ENCODE measurements around the gene LMO7. TPM values are rescaled to one million over a fixed set of nuclear protein-coding genes. Genes with fewer than 3 reads are reported as not detected.
"Not testable (repeated sequence)": the region's sequence is repeated elsewhere in the genome, so short reads cannot be mapped to it uniquely, and the experiment has no call there.

Gene LMO7
- total RNA-seq, 1 experiment from 2014 or later = 14.1 TPM

DNA sequence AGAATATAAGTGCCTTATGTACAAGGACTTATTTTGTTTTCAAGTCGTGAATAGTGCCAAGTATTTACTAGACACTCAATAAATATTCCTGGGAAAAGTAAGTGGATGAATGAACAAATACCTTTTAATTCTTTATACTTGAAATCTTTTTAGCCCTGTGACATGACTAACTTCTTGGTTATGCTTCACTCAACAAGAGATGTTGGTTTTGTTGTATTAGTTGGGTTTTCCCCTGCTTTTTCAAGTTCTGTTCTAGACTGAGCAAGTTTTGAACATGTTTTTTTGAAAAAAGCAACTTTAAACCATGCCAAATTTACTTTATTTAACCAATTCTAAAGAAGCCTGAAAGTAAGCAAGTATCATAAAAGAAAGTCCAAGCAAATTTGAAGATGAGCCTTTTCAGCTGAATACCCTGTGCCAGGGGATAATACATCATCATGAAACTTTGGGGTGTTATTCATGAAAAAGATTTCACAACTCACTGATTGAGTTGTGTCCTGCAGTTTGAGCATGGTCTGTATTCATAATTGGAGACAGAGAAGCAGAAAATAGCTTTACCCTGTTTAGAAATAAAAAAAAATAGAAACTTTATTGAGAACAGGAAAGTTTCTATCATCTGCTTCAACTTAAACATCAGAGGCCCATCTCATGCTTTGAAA is 11.1 kb downstream of the LMO7 start:
- no peak for DNase-seq (ENCODE audit: low spot score)

DNA sequence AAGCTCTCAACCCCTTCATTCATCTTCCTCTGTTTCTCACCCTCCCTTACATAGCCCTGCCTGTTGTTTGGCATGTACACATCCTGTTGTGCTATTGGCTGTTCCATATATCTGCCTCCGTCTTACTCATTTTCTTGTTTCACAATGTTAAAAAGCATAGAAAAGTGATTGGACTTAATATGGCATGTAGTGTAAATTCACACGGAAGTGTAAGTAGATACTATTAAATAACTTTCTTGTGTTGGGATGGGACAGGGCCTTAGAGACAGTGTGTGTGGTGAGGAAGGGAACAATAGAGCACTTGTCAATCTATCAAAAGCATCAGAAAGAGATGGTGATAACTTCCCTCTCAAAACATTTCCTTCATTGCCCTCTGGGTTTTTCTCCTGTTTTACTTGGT is 12.3 kb downstream of the LMO7 start:
- DNase-seq (ENCODE audit: low spot score) = no peak

DNA sequence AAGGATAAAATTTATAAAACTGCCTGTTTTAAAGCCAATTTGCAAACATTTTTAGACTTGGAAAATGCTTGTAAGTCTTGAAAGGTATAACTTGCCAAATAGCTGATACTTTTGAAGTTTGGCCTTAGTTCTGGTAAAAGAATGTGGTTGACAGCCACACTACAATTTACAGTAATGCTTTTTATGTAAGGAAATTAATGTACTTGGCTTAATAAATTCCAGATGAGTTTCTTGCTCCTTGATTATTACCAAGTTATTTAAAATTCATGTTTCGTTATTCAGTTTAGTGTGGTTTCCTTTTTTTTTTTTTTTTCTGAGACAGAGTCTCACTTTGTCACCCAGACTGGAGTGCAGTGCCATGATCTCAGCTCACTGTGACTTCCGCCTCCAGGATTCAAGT is 14.9 kb downstream of the LMO7 start:
- no peak for DNase-seq (ENCODE audit: low spot score)

DNA sequence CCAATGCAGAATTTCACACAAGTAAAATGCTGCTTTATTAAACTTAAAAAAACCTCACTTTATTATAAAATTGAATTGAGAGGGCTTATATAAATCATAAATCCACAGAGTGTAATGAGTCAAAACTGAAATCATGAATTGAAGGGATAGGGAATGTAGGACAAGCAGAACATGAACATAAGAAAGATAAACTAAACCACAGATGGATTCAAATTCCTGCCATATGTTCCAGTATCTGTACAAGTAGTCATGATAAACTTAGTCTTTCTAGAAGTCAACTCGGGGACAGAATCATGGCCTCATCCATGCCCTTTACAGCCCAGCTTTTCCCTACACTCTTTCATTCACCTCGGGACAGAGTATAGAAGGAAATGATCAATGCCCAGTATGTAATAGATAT is 16.6 kb downstream of the LMO7 start:
- DNase-seq (ENCODE audit: low spot score) = no peak

DNA sequence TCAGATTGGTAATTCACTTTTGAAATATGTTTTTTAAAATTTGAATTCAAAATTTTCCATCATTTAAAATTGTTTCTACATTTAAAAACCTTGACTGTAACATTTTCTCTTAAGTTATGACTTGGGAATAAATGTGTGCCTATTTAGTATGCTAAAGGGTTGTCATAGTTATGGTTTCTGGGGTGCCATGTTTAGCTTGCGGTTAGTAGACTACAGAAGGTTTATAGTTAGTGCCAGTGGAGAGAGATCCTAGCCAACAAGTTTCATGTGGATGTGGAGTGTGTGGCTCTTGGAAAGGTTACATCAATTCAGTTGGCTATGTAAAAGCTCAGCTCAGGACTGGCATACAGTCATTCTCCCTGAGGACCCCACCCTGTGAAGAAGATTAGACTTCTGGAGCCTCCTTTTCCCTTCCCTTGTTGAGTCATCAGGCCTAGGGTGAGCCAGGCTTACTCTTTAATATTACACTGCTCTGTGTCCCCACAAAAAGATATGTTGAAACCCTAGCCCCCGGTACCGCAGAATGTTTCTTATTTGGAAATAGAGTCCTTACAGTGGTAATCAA is 20.4 kb downstream of the LMO7 start:
- DNase-seq (ENCODE audit: low spot score) = no peak

DNA sequence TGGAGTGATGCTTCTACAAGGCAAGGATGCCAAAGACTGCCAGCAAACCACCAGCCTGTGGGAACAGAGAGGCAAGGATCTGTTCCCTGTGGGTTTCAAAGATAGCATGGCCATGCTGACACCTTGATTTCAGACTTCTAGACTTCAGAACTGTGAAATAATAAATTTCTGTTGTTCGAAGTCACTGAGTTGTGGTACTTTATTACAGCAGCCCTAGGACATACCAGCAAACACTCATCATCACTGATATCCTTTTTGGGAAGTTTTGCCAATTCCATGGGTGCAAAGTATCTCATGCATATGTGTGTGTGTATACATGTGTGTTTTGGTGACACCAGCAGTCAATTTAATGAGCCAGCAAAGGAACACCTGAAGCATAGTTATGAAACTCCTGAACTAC is 21.0 kb downstream of the LMO7 start:
- no peak for DNase-seq (ENCODE audit: low spot score)

DNA sequence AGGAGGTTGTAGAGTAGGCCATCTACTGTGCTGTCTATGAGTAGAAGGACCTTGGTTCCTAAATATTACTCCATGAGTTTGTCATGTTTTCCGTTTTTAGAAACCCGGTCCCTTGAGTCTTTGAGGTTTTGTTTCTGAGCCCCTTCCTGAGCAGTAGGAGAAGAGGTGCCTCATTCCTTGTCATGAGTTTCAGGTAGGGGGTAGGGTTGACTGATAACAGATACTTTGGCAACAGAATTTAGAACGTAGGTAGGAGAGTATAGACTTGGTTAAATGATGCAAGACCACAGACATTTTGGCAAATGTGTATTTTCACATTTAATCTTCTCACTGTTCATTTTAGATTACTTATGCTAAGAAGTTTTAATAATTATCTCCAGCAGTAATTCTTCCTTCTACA is 24.6 kb downstream of the LMO7 start:
- no peak for DNase-seq (ENCODE audit: low spot score)

DNA sequence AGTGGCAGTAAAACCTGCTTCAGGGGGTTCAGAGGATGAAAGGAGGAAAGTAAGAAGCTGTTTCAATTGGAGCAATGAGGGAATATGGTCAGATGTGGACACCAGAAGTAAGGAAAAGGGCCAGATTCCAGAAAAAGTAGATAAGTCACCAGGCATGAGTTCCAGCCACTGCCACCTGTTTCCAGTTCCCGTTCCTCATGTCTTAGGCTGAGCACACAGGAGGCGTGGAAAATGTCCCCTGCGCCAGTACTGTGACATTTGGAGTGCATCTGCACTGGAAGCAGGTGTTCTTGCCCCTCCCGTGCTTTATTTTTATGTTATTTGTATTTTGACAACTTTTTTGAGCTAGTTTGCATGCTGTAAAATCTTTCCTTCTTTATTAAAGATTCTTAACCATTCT is 25.3 kb downstream of the LMO7 start:
- DNase-seq (ENCODE audit: low spot score) = no peak

DNA sequence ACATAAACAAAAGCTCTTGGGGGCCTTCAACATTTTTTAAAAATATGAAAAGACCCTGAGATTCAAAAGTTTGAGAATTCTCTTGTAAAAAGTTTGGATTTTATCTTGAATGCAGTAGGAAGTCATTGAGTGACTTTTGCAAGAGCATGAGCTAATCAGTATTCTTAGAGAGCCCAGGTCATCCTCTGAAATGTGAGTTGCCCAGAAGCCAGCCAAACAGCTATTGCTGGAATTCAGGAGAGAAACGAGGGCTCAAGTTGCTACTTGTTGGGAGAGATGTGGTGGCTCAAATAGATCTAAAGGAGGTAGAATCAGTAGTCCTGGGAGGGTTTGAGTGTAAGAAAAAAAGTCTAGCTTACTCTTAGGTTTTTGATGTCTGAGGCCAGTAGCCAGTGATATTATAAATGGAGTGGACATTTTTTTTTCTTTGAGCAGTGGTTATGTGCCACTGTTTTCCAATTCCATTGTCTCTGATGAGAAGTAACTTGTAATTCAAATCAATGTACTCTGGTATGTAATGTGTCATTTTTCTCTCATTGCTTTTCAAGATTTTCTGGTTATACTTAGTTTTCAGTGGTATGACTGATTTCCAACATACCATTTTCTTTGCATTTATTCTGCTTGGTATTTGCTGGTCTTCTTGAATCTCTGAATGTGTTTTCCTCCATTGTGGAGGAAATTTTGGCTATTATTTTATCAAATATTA is 30.7 kb downstream of the LMO7 start:
- no peak for DNase-seq (ENCODE audit: low spot score)

DNA sequence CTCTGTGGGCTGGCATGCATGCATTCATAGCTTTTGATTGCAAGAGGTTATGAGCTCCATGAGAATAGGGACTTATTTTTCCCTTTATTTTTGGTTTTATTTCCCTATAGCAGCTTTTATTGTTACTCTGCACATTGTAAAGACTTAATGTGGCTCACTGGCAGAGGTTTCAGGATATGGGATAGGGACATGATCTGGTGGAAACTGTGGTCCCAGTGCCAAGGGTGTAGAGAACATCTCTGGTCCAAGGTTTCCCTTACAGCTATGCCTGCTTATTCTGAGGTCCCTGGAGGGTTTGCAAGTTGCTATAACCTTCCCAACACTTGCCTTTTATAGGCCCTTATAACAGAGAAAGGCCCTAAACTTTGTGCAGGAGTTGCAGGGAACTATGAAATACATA is 33.6 kb downstream of the LMO7 start:
- no peak for DNase-seq (ENCODE audit: low spot score)

DNA sequence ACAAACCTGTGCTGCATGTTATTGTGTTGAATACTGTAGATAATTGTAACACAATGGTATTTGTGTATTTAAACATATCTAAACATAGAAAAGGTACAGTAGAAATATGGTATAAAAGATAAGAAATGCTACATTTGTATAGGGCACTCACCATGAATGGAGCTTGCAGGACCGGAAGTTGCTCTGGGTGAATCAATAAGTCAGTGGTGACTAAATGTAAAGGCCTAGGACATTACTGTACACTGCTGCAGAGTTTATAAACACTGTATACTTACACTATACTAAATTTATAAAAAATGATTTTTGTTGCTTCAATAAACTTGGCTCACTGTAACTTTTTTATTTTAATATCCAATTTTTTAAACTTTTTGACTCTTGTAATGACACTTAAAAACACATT is 34.4 kb downstream of the LMO7 start:
- DNase-seq (ENCODE audit: low spot score) = no peak

DNA sequence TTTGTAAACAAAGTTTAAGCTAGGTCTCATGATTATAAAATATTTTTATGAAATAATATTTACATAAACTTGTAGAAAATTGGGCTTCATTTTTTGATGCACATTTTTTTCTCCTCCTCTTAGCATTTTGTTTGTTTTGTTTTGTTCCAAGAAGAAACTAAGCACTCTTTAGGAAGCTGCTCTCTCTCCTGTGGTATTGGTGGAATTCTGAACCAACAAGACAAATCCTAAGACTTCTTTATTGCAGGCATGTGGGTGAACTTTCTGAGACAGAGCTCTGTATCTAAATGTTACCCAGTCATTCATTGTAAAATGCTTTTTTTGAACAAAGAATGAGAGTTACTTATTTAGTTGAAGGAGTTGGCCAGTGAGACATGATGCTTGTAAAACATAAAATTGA is 39.3 kb downstream of the LMO7 start:
- no peak for DNase-seq (ENCODE audit: low spot score)

DNA sequence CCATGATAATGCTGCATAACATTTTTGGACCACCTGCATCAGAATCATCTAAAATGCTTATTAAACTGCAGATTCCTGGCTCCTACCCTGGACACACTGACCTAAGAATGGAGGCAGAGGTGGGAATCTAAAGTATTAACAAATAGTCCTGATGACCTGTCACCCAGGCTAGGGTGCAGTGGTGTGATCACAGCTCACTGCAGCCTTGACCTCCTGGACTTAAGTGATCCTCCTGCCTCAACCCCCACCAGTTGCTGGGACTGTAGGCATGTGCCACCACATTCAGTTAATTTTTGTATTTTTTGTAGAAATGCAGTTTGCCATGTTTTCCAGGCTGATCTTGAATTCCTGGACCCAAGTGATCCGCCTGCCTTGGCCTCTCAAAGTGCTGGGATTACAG is 43.3 kb downstream of the LMO7 start:
- DNase-seq (ENCODE audit: low spot score) = no peak

DNA sequence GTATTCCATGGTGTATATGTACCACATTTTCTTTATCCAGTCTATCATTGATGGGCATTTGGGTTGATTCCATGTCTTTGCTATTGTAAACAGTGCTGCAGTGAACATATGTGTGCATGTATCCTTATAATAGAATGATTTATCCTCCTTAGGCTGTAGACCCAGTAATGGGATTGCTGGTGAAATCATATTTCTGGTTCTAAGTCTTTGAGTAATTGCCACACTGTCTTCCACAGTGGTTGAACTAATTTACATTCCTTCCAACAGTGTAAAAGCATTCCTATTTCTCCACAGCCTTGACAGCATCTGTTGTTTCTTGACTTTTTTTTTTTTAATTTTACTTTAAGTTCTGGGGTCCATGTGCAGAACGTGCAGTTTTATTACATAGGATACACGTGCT is 44.1 kb downstream of the LMO7 start:
- DNase-seq (ENCODE audit: low spot score) = not testable (repeated sequence)

DNA sequence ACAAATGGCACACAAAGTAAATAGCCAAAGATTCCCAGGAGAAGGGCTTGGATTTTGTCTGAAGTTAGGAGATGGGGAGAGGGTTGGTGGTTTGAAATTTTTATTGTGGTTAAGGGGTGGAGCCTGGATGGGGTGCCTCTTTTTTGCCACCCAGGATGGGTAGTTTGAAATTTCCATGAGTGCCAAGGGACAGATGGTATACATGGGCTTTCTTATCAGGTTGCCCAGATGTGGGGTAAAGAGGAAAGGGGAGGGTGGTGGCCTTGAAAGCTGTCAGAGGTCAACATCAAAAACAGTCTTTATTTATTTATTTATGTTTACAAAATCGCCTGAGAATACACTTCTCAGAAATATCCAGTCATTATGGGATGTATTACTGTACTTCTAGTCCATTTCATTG is 46.2 kb downstream of the LMO7 start:
- DNase-seq (ENCODE audit: low spot score) = no peak

DNA sequence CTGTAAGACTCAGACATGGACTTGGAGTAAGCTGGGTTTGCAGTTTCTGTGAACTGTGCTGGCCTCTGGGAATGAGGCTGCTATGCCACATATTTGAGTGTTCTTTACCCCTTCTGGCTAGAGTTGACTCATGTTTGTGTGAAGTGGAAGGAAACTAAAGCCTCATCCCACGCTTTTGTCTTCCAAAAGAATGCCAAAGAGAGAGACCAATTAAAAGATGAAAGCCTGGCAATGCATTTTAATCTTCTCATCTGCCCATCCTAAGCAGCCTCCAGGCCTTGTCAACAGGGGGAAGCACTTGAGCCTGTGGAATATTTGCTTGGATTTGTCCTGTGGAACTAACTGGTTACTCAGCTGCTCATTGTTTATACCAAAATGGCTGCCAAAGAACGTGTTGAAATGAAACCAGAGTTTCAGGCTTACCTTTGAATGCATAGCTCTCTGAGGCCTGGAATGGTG is 49.1 kb downstream of the LMO7 start:
- peak; percentile 68 for DNase-seq (ENCODE audit: low spot score)

DNA sequence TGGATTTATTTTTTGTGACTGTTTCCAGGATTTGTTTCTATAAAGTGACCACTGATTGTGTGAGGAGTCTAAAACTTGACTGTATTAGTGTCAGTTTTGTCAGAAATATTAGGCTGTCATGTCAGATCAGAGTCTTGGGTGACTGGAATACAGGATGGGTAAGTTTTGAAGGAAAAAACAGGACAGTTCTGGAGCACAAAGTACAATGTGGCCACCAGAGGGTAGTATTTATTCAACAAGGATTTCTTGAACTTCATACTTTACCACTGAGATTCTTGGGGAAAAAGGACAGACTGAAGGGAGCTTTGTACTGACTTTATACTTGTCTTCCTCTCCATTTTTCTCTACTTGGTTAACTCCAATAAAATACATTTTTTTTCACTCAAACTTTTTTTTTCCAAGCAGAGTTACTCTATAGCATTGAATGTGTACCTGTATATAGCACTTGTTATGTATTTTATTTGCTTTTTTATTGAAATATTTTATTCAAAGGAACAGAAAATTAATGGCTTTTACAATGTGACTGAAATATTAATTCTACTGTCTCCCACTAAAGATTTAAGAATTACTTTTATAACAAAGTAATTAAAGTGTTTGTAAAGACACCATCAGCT is 51.1 kb downstream of the LMO7 start:
- DNase-seq (ENCODE audit: low spot score) = peak; percentile 16

DNA sequence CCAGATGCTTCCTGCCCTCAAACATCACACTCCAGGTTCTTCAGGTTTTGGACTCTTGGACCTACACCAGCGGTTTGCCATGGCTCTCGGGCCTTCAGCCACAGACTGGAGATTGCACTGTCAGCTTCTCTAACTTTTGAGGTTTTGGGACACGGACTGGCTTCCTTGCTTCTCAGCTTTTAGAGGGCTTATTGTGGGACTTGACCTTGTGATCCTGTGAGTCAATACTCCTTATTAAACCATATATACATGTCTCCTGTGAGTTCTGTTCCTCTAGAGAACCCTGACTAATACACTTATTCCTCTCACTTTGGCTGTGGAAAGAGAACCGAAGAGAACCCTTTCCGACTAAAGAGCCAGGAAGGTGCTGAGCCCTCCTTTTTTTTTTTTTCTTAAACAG is 53.6 kb downstream of the LMO7 start:
- no peak for DNase-seq (ENCODE audit: low spot score)

DNA sequence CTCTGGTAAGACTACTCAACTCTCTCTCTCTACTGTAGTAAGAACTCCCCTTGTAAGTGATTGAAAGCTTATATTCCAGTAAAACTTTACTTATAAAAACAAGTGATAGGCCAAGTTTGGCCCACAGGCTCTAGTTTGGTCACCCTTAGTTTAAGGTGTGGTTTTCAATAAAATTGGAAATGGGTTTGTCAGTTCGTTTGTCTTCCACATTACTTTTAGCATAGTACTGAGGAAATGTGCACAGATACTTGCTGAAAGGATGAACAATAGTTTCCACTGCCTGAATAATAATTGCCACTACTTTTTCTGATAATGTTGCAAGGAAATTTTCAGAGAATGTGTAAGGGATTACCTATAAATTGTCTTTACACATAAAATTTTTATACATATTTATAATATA is 54.5 kb downstream of the LMO7 start:
- no peak for DNase-seq (ENCODE audit: low spot score)

DNA sequence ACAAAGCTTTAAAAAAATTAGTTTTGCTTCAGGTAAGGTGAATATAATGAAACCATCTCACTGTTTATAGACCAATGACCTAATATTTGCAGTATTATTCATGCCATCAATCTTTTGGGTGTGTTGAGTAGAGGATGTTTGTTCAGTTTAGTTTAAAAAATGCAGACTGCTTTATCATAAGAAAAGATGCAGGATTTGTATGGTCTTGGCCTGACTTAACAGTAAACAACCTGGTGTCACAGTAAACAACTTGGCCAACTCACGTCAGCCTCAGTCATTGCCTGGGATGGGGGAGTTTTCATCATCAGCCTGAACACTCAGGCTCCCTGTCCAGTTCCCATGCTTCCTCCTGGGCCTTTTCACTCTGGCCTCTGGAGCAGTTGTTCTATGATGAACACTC is 55.1 kb downstream of the LMO7 start:
- DNase-seq (ENCODE audit: low spot score) = no peak

DNA sequence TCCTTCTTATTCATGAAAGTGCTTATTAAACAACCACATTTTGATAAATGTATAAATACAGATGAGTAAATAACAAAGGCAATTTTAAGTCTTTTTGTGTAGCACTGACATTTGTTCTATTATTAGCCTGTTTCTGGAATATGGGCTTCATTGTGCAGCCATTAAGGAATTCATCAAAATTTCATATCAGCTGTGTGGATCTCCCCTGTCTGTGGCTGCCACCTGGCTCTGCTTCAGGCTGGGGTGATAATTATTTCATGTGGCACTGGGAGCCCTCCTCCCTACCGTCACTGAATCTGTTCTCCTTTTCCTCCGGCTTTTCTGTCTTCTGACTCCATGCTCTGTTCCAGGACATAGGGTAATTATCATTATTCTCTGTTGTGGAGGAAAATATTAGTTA is 57.1 kb downstream of the LMO7 start:
- no peak for DNase-seq (ENCODE audit: low spot score)

DNA sequence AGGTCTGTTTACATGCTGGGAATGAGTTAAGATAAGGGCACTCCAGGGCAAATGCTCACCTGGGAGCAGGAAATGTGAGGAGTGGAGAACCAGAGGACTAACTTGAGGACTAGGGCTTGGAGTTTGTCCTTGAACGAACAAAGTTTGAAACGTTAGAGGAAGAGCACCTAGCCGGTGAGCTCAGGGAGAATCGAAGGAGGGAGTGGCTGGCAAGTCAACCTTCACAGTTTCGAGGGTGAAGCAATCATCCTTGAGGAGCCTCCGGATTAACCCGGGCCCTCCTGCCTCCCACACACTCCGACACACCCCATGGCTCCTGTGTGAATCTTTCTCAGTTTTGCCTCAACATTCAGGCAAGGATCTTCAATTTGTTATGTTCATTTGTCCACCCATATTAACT is 58.6 kb downstream of the LMO7 start:
- DNase-seq (ENCODE audit: low spot score) = no peak

DNA sequence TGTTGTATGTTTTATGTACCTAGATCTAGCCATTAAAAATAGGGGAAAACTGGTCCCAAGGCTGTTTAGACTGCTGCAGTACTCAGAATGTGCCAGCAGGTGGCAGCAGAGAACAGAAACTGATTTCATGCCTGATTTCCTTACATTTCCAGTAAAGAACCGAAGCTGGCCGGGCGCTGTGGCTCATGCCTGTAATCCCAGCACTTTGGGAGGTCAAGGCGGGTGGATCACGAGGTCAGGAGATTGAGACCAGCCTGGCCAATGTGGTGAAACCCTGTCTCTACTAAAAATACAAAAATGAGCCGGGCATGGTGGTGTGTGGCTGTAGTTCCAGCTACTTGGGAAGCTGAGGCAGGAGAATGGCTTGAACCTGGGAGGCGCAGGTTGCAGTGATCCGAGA is 59.8 kb downstream of the LMO7 start:
- DNase-seq (ENCODE audit: low spot score) = peak; percentile 32

All from H4 (cell line).